Heart left ventricle (tissue), 16 donors: Measurements from ENCODE around the gene COPS6. TPM values are rescaled to one million over a fixed set of nuclear protein-coding genes. Genes with fewer than 3 reads are reported as not detected.
A peak's percentile ranks its signal among the peaks of the same experiment; 100 is the strongest.

ENCODE experiments used
- ATAC-seq, 4 donors: fragments of 200-7000 bp; cut with Tn5 transposase; one replicate each; pipeline ENCODE4 v1.9.1; 2020 to 2022; ENCODE audit warnings: moderate library complexity in 4 of 4, mild to moderate bottlenecking in 3 of 4, moderate number of reproducible peaks in 1 of 4
- DNase-seq, 5 donors: peaks; one replicate each; pipeline ENCODE4 v3.0.0-alpha.2; 2020
- H3K27ac ChIP-seq, 12 donors: fragments of 200-600 bp; sonication (generic) in 4 of 12; one replicate each; pipeline versions ENCODE4 v1.5.0 to v1.8.0; 2016 to 2022; ENCODE audit warnings: mild to moderate bottlenecking in 2 of 12
- H3K27me3 ChIP-seq, 9 donors: fragments of 200-600 bp; sonication (generic) in 2 of 9; one replicate each; pipeline versions ENCODE4 v1.5.1 to v1.8.0; 2016 to 2022; ENCODE audit warnings: mild to moderate bottlenecking in 3 of 9
- H3K36me3 ChIP-seq, 9 donors: fragments of 200-600 bp; sonication (generic) in 2 of 9; one replicate each; pipeline versions ENCODE4 v1.5.0 to v1.8.0; 2018 to 2022; ENCODE audit warnings: mild to moderate bottlenecking in 2 of 9
- H3K4me1 ChIP-seq, 12 donors: fragments of 200-600 bp; sonication (generic) in 4 of 12; one replicate each; pipeline versions ENCODE4 v1.5.0 to v1.8.0; 2016 to 2022; ENCODE audit warnings: mild to moderate bottlenecking in 3 of 12
- H3K4me3 ChIP-seq, 12 donors: fragments of 200-600 bp; sonication (generic) in 4 of 12; one replicate each; pipeline versions ENCODE4 v1.5.0 to v1.8.0; 2017 to 2022; ENCODE audit warnings: mild to moderate bottlenecking in 9 of 12, moderate library complexity in 4 of 12
- H3K9me3 ChIP-seq, 12 donors: fragments of 200-600 bp; sonication (generic) in 4 of 12; one replicate each; pipeline versions ENCODE4 v1.5.0 to v1.8.0; 2016 to 2022; ENCODE audit warnings: mild to moderate bottlenecking in 1 of 12
- CTCF ChIP-seq, 12 donors: fragments of 200-600 bp; sonication (generic) in 4 of 12; IDR thresholded peaks; one replicate each; pipeline versions ENCODE4 v1.5.0 to v1.8.0; 2018 to 2022; ENCODE audit warnings: antibody characterized with exemption in 12 of 12, mild to moderate bottlenecking in 5 of 12
- POLR2A ChIP-seq, 2 donors: fragments of 450-650 bp; IDR thresholded peaks; one replicate each; pipeline ENCODE4 v1.6.1; 2017; ENCODE audit warnings: antibody characterized with exemption in 2 of 2, mild to moderate bottlenecking in 2 of 2, moderate library complexity in 2 of 2
- WGBS, 4 donors: extraction: QIAGEN DNeasy Blood & Tissue Kit in 2 of 4; methylation state at CpG; one replicate each; pipeline versions ENCODE4 v1.1.5 to v1.1.7; 2013 to 2018; 5-methylcytosine and 5-hydroxymethylcytosine counted together
- intact Hi-C, 10 donors: fragments of 100-400 bp; cut with DNase I; formaldehyde crosslinking; loops; one replicate each; pipeline versions ENCODE4 v1.11.1 to v1.14.2; 2022
- polyA plus RNA-seq, 2 donors: library from polyadenylated mRNA; stranded (reverse); fragments of 200-250 nt; gene quantifications; one replicate each; pipeline ENCODE4 v1.2.3, GENCODE V29; 2013
- total RNA-seq, 9 donors: library from RNA; depleted of rRNA in 2 of 9; stranded (reverse); fragments of >200 nt in 2 of 9; fragmentation: NEBNext Ultra II Directional in 3 of 9; extraction: Animal tissue kit (Norgen Biotek cat#: 25700) in 3 of 9; gene quantifications; one replicate each; pipeline versions ENCODE4 v1.1.0 to v1.2.4, GENCODE V29; 2016 to 2023
- donor health status: ischemic (EF 13 %, LVEDD 7.1; RV severe dilation, severe dysfunction).
- donor health status: healthy with polysubstance abuse.
- donor health status: DM: no; HTN: yes; CAD: no.
- donor health status: DM: no; HTN: no; CAD: no.
- donor health status: ischemic (EF 25% LVEDD 6.9; RV normal size, moderate dysfunction).
- donor health status: ischemic (EF 25% LVEDD 5.7; RV mildly dilated, moderate dysfunction).
- donor health status: healthy.
- donor health status: DM: yes; HTN: yes; CAD: no.
- donor health status: ischemic (EF 35%, LVEDD 5.7; RV mildly dilated, moderate dysfunction).
- donor health status: nonischemic (EF 11% LVEDD 7.7; RV severe dilation, severe dysfunction).
- donor health status: DM: yes; HTN: yes; CAD: no.
- donor health status: PGD.
- donor health status: ischemic (EF 29% LVEDD 5.4; RV normal size, mild dysfunction).
- donor health status: nonischemic (EF 23%, LVEDD 6.1; RV moderate dilation, normal function).

COPS6 gene
- total and polyA plus RNA-seq, 11 donors, result 53.3 to 130 (median 109) TPM

GRCh38 chr7:100101016-100101862 is 12.5 kb downstream of the COPS6 start, which contains the start of the genes AP4M1 and MCM7:
AP4M1 (plus strand) TSS chr7:100101643; CDS start chr7:100101715, 72 bp downstream.
MCM7 (minus strand) TSS chr7:100101397; CDS start chr7:100101294, 103 bp downstream.
- ATAC-seq, result peak; percentile 94 to 96 (median 96)
- Histone ChIP-seq H3K9me3 (no peaks in the 10 kb centered on the region), H3K4me3 (peak within 1 kb of the TSS; percentile 59 to 93 (median 76)), H3K36me3 (peaks cover 0 to 67% (median 62%) of the 10 kb centered on the region in 9 donors), H3K4me1 (peaks cover 0 to 28% (median 21%) of the 10 kb centered on the region in 12 donors), H3K27me3 (no peaks in the 10 kb centered on the region), H3K27ac (peak within 1 kb of the TSS; percentile 81 to 97 (median 93))
- DNase-seq, result peak; percentile 99
- WGBS, 4 donors, result 0 to 1% (median 1%) methylated on average over 25 to 80 of the region's 80 CpGs
- TF ChIP-seq CTCF (IDR thresholded peaks at IDR 0.05) (no peak), POLR2A (IDR thresholded peaks at IDR 0.05) (peak in 1 of 2 donors; percentile 40)
- intact Hi-C loops, result loop anchor here in 5 of 10 donors (1.0 to 2.0 kb wide), 5 partner anchors 18 to 52 kb away; partner anchors contain the start of genes CNPY4 (in 3 of the 5), TAF6 (in 3 of the 5), MBLAC1 (in 2 of the 5) and ZSCAN21 (in 2 of the 5)

DNA sequence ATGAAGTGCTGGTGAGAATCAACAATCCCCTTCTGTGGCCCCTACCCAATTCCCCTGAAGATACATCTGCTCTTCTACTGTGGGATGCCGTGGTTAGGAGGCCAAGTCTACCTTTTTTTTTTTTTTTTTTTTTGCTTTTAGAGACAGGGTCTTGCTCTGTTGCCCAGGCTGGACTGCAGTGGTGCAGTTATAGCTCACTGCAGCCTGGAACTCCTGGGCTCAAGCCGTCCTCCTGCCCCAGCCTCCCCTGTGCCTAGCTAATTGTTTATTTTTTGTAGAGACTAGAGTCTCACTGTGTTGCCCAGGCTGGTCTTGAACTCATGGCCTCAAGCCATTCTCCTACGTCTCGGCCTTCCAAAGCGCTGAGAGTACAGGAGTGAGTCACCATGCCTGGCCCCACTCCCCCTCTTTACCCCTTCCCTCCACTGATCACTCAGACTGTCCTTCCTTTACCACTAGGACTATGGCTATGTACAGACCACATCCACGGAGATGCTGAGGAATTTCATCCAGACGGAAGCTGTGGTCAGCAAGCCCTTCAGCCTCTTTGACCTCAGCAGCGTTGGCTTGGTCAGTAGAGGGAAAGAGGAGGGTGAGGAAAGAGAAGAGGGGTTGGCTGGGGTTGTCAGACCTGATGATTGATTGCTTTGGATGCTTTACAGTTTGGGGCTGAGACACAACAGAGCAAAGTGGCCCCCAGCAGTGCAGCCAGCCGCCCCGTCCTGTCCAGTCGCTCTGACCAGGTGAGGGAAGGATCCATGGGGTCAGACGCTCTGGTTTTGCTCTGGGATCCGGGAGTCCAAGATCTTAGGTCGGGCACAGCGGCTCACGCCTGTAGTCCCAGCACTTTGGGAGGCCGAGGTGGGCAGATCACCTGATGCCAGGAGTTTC is 14.4 kb downstream of the COPS6 start:
- H3K9me3 ChIP-seq, result no peaks in the 10 kb centered on the region
- WGBS, 4 donors, result 86 to 91% (median 88%) methylated on average over 17 of the region's 17 CpGs
- H3K27me3 ChIP-seq, result no peaks in the 10 kb centered on the region
- H3K36me3 ChIP-seq, result peaks cover 0 to 66% (median 62%) of the 10 kb centered on the region in 9 donors
- TF ChIP-seq POLR2A (IDR thresholded peaks at IDR 0.05), result no peak
- TF ChIP-seq CTCF (IDR thresholded peaks at IDR 0.05), result no peak
- intact Hi-C loops, result no loop called here
- H3K4me3 ChIP-seq, result peak overlapping the region in 1 of 12 donors; percentile 74
- H3K4me1 ChIP-seq, result peaks cover 0 to 28% (median 21%) of the 10 kb centered on the region in 12 donors
- DNase-seq (no peak), ATAC-seq (no peak)
- peak overlapping the region in 1 of 12 donors; percentile 92 for H3K27ac ChIP-seq

- no peaks in the 10 kb centered on the region for H3K27me3 ChIP-seq
- TF ChIP-seq POLR2A (IDR thresholded peaks at IDR 0.05) (no peak), CTCF (IDR thresholded peaks at IDR 0.05) (no peak)
- no peaks in the 10 kb centered on the region for H3K9me3 ChIP-seq
- intact Hi-C loops, result no loop called here
- WGBS, 4 donors, result 90 to 93% (median 92%) methylated on average over 4 of the region's 4 CpGs
- H3K4me1 ChIP-seq, result peaks cover 0 to 15% (median 7%) of the 10 kb centered on the region in 12 donors
- DNase-seq, result no peak
- no peak for ATAC-seq
- no peak overlapping the region for H3K4me3 ChIP-seq
- no peak overlapping the region for H3K27ac ChIP-seq
- peaks cover 0 to 76% (median 70%) of the 10 kb centered on the region in 9 donors for H3K36me3 ChIP-seq
Observed at GRCh38 chr7:100105534-100105933, 16.8 kb downstream of the COPS6 start.
